Adipocyte (in vitro differentiated cells): Measurements from ENCODE around the gene TENM3.

Experiments used
- DNase-seq: peaks from one replicate; pipeline ENCODE4 v3.0.0-alpha.2; 2015; ENCODE audit warnings: low read depth
- H3K27me3 ChIP-seq: replicated peaks from 2 replicates; pipeline ENCODE4 v1.7.0; 2013; ENCODE audit warnings: mild to moderate bottlenecking, low read length, moderate library complexity; ENCODE audit not compliant: control insufficient read depth, insufficient read depth
- H3K36me3 ChIP-seq: 2 replicates; pipeline ENCODE4 v1.7.0; 2013; ENCODE audit warnings: low read length, mild to moderate bottlenecking, moderate library complexity; ENCODE audit not compliant: control insufficient read depth, insufficient read depth, severe bottlenecking
- H3K4me1 ChIP-seq: 2 replicates; pipeline ENCODE4 v1.7.0; 2013; ENCODE audit warnings: mild to moderate bottlenecking, low read length, moderate library complexity; ENCODE audit not compliant: control insufficient read depth, insufficient read depth
- H3K4me3 ChIP-seq: 2 replicates; pipeline ENCODE4 v1.7.0; 2013; ENCODE audit warnings: mild to moderate bottlenecking, low read length, moderate library complexity
- H3K9ac ChIP-seq: 2 replicates; pipeline ENCODE4 v1.7.0; 2013; ENCODE audit warnings: mild to moderate bottlenecking, low read length, moderate library complexity
- H3K9me3 ChIP-seq: 2 replicates; pipeline ENCODE4 v1.7.0; 2013; ENCODE audit warnings: mild to moderate bottlenecking, low read length, moderate library complexity; ENCODE audit not compliant: control insufficient read depth

The TENM3 gene

DNA sequence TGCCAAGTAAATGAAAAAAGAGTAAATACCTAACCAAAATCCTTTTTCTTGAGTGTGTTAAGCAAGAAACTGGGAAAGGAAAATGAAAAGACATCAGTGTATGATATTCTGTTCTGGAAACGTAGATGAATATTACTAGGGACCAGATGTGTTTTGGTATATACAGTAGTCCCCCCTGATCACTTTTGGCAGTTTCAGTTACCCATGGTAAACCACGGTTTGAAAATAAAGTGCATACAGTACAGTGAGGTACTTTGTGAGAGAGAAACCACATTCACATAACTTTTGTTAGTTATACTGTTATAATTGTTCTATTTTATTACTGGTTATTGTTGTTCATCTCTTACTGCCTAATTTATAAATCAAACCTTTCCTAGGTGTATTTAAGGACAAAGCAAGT is 250.9 kb downstream of the TENM3 start:
- no peak overlapping the region for H3K9ac ChIP-seq
- no peaks in the 10 kb centered on the region for H3K36me3 ChIP-seq
- no peak for DNase-seq
- no peaks in the 10 kb centered on the region for H3K9me3 ChIP-seq
- H3K4me1 ChIP-seq: peaks cover 16% of the 10 kb centered on the region
- no peaks in the 10 kb centered on the region for H3K27me3 ChIP-seq
- no peak overlapping the region for H3K4me3 ChIP-seq

DNA sequence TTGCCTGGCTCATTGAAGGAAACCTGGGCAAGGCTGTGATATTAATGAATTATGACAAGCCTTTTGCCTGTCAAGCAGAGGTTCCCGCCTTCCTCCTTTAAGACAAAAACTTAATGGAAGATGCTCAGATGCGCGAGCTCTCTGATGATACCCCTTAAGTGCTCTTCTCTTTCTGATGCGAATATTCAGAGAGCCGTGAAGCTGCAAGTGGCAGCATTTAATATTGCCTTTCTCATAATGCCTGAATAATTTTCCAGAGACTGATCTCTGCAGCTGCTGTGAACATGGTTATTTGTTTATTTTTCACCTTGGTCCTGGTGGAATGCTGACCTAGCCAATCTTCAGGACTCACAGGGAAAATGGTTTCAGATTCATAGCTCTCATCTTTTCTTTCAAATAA is 251.8 kb downstream of the TENM3 start:
- no peak for DNase-seq
- Histone ChIP-seq H3K9me3 (no peaks in the 10 kb centered on the region), H3K36me3 (no peaks in the 10 kb centered on the region)

DNA sequence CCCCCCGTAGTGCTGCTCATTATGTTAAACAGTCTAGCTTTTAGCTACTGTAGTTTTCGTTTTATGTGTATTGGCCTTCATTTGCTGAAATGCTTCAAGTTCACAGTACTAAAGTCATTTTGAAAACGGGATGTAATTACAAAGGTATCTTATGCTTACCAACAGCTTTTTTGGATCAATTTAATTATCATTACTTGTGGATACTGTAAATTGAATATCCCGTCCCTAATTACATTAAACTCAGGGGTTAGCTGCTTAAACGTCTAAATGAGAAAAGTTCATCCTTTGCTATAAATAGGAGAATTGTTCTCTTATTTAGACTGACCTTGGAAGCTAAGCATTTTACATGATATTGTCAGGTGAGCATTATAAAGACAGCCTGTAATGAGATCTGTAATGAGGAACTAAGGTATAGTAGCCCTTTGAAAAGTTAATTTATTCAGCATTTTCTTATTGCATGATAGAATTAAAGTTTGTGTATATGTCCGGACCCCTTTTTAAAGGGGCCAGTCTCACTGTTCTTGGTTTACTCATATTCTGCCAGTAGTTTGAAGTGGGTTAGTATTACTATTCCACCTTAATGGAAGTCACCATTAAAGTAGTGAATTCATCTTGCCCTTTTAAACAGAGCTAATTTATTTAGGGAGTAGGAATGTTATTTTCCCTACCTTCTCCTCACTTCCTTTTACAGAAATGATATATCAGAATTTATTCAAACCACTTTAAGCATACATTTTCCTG is 252.6 kb downstream of the TENM3 start:
- H3K9me3 ChIP-seq: no peaks in the 10 kb centered on the region
- no peak for DNase-seq
- no peak overlapping the region for H3K4me3 ChIP-seq
- peaks cover 16% of the 10 kb centered on the region for H3K4me1 ChIP-seq
- H3K36me3 ChIP-seq: no peaks in the 10 kb centered on the region
- H3K9ac ChIP-seq: no peak overlapping the region
- no peaks in the 10 kb centered on the region for H3K27me3 ChIP-seq

More for the DNA sequence above, 251.8 kb downstream of the TENM3 start:
- H3K4me1 ChIP-seq: peaks cover 16% of the 10 kb centered on the region
- H3K4me3 ChIP-seq: no peak overlapping the region
- H3K27me3 ChIP-seq: no peaks in the 10 kb centered on the region
- no peak overlapping the region for H3K9ac ChIP-seq

DNA sequence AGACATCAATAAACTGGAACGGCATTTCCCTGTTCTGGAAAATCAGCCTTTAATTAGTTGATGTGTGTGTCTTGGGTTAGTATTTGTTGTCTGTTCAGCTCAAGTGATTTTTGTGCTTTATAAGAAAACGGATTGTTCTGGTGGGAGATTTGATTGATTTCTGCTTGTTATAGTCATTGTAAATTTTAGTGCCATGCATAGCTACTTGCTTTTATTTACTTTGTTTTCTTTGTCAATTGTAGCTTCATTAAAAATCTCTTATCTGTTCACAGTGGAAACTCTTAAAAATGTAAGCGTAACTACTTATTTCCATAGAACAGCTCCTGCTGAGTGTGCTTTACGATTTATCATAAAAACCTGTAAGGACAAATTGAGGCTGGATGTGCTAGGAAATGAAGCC is 253.2 kb downstream of the TENM3 start:
- no peak overlapping the region for H3K9ac ChIP-seq
- no peak overlapping the region for H3K4me3 ChIP-seq
- peaks cover 16% of the 10 kb centered on the region for H3K4me1 ChIP-seq
- DNase-seq: no peak
- H3K36me3 ChIP-seq: no peaks in the 10 kb centered on the region
- no peaks in the 10 kb centered on the region for H3K27me3 ChIP-seq
- no peaks in the 10 kb centered on the region for H3K9me3 ChIP-seq

DNA sequence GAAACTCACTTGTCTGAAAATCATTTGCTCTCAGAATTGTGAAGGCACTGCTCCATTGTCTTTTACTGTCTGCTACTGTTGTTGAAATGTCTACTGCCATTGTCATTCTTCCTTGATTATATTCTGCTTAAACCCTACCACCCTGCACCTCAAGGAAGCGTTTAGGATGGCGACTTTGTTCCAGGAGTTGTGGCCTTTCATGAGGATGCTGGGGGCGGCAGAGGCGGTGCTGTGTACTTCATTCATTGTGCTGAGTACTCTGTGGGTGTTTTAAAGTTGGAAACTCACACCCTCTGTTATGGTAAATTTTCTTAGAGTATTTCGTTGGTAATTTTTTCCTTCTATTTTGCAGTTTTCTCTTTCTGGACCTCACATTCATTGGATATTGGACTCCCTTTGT is 258.9 kb downstream of the TENM3 start:
- no peaks in the 10 kb centered on the region for H3K4me1 ChIP-seq
- DNase-seq: no peak
- no peak overlapping the region for H3K9ac ChIP-seq
- no peaks in the 10 kb centered on the region for H3K9me3 ChIP-seq
- no peak overlapping the region for H3K4me3 ChIP-seq
- H3K27me3 ChIP-seq: no peaks in the 10 kb centered on the region
- H3K36me3 ChIP-seq: no peaks in the 10 kb centered on the region

DNA sequence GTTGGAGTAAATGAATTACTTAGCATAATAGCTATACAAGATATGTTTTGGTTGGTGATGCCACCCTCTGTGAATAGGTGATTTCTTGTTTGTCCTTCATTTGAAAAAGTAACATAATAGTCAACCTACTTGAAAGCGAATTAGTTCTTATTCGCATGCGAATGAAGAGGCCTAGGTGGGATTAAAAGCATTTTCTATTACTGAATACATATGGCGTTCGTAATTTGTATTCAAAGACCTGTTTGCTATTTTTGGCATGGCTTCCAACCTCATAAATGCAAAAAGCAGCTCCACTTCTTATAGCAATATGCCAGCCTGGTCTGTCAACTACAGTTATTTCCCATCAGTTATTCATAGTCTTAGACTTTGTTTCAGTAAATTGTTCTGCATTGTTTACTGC is 261.3 kb downstream of the TENM3 start:
- no peak overlapping the region for H3K4me3 ChIP-seq
- no peaks in the 10 kb centered on the region for H3K27me3 ChIP-seq
- H3K9ac ChIP-seq: no peak overlapping the region
- H3K4me1 ChIP-seq: no peaks in the 10 kb centered on the region
- no peaks in the 10 kb centered on the region for H3K9me3 ChIP-seq
- no peak for DNase-seq
- H3K36me3 ChIP-seq: no peaks in the 10 kb centered on the region

DNA sequence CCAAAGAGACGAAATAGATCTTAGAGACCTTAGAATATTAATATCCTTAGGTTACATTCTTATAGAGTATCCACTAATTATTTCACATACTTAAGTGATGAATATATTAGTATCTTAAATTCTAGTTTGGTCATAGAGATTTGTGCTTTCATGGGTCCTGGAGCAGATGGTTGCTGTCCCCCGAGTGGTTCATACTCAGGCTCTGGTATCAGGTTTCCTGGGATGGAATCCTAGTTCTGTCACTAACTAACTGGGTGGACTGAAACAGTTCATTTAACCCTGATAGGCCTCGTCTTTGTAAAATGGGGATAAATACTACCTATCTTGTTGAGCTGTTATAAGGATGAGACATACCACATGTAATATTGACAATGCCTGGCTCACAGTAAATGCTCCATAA is 264.6 kb downstream of the TENM3 start:
- no peaks in the 10 kb centered on the region for H3K9me3 ChIP-seq
- no peak for DNase-seq
- H3K27me3 ChIP-seq: no peaks in the 10 kb centered on the region
- no peaks in the 10 kb centered on the region for H3K4me1 ChIP-seq
- H3K4me3 ChIP-seq: no peak overlapping the region
- H3K36me3 ChIP-seq: no peaks in the 10 kb centered on the region
- H3K9ac ChIP-seq: no peak overlapping the region

DNA sequence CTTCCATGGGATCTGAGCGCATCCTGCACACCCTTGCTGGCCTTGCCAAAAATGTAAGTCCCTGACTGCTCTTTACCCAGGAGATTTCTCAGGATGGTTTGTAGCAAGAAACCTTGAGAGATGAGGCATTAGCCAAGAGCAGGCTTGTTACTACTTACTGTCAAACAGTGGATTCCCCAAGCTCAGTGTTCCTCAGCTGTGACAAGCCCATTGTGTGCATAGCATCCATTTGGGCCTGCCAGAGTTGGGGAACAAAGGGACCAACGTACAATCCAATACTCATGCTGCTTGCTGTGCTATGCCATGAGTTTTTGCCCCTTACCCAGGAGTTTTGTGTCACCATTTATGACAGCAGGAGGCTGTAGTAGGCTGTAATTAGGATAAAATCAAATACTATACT is 267.6 kb downstream of the TENM3 start:
- DNase-seq: no peak
- no peaks in the 10 kb centered on the region for H3K36me3 ChIP-seq
- no peak overlapping the region for H3K4me3 ChIP-seq
- no peak overlapping the region for H3K9ac ChIP-seq
- H3K4me1 ChIP-seq: no peaks in the 10 kb centered on the region
- no peaks in the 10 kb centered on the region for H3K27me3 ChIP-seq
- no peaks in the 10 kb centered on the region for H3K9me3 ChIP-seq

DNA sequence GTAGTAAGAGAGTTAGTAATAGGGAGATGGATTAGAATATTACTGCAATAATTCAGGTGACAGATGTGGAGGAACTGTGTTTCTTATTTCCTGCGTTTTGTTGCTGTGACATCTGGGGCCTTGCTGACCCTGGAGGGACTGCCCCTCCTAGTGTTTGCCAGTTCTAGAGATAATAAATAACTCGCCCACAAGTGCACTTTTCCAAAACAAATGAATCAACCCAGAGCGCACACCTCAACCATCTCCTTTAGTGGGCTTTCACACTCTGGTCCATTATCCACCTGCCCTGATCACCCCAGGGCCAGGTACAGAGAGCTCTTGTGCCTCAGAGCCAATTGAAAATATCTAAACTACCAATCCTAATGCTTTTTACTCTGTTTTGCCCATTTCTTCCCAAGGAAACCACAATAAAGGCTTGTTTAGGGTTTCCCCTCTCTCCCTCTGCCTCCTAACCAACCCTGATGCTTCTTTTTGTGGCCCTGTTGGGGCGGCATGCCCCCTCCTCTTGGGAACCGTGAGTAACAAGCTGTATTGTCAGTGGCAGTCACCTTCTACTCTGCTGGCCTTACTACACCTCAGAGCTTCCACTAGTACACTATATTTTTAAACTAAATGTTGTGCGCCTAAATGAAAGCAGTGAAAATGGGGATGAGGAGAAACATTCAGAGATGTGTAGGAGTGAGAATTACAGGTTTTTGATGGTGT is 270.5 kb downstream of the TENM3 start:
- Histone ChIP-seq H3K4me1 (no peaks in the 10 kb centered on the region), H3K9ac (no peak overlapping the region), H3K9me3 (no peaks in the 10 kb centered on the region), H3K4me3 (no peak overlapping the region), H3K27me3 (no peaks in the 10 kb centered on the region), H3K36me3 (no peaks in the 10 kb centered on the region)
- no peak for DNase-seq

DNA sequence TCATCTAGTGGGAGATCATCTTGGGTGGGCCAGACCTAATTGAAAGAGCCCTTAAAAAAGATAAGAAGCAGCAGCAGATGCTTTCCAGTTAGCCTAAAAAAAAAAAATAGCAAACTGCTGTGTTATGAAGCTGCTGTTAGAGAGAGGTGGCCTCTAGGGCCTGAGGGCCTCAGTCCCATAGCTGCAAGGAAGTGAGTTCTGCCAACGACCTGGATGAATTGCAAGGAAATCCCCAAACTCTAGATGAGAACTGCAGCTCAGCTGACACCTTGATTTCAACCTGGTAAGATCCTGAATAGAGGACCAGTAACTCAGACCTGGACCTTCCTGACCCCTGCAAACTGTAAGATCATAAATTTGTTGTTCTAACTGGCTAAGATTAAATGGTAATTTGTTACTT is 275.2 kb downstream of the TENM3 start:
- no peaks in the 10 kb centered on the region for H3K4me1 ChIP-seq
- no peak overlapping the region for H3K4me3 ChIP-seq
- H3K36me3 ChIP-seq: no peaks in the 10 kb centered on the region
- no peak for DNase-seq
- H3K9me3 ChIP-seq: no peaks in the 10 kb centered on the region
- H3K27me3 ChIP-seq: no peaks in the 10 kb centered on the region
- H3K9ac ChIP-seq: no peak overlapping the region

DNA sequence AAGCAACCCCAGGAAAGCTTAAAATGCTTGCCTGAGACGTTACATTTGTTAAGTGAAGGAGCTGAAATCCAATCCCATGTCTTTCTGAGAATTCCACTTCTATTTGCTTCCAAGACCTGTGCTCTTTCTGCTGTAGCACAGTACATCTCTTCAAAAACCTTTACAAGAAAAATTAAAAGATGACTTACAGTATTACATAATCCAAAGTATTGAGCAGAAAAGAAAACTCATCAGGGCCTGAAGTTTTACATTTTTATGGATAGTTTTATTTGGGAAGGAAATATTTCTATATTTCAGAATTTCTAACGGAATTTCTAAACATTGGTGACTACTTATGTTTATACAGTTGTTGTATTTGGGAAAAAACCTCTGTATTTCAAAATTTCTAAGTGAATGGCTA is 276.3 kb downstream of the TENM3 start:
- Histone ChIP-seq H3K4me1 (no peaks in the 10 kb centered on the region), H3K9ac (no peak overlapping the region), H3K27me3 (no peaks in the 10 kb centered on the region)

More for the DNA sequence above, 276.3 kb downstream of the TENM3 start:
- Histone ChIP-seq H3K4me3 (no peak overlapping the region), H3K9me3 (no peaks in the 10 kb centered on the region), H3K36me3 (no peaks in the 10 kb centered on the region)
- DNase-seq: no peak
